ENCODE results near the gene EXTL2. TPM values are rescaled to one million over a fixed set of nuclear protein-coding genes. Genes with fewer than 3 reads are reported as not detected.

The EXTL2 gene
- total RNA-seq, 4 donors from 2014 or later = 1.4 to 7.4 (median 2.5) TPM

GRCh38 chr1:100927276-100927675, 32.6 kb upstream of the EXTL2 start:
- peak overlapping the region in 2 of 4 donors; percentile 13 to 17 for H3K27ac ChIP-seq
- TF ChIP-seq POLR2A (IDR thresholded peaks at IDR 0.05) (no peak), CTCF (IDR thresholded peaks at IDR 0.05) (no peak)
- WGBS, 2 donors = 35 to 42% methylated on average over 2 of the region's 2 CpGs
- peaks cover 0 to 29% (median 0%) of the 10 kb centered on the region in 3 donors for H3K36me3 ChIP-seq
- DNase-seq = no peak
- intact Hi-C loops (cut with DNase I) = loop anchor here (5.0 kb wide), 1 partner anchor 355 kb away; no protein-coding TSS in a partner anchor
- H3K27me3 ChIP-seq = no peaks in the 10 kb centered on the region
- H3K4me1 ChIP-seq = peaks cover 0 to 12% (median 0%) of the 10 kb centered on the region in 3 donors
- H3K9me3 ChIP-seq = no peaks in the 10 kb centered on the region
- no peak overlapping the region for H3K4me3 ChIP-seq

- TF ChIP-seq CTCF (IDR thresholded peaks at IDR 0.05) = no peak
- TF ChIP-seq POLR2A (IDR thresholded peaks at IDR 0.05) = no peak
- intact Hi-C loops (cut with DNase I) = loop anchor here (5.0 kb wide), 1 partner anchor 356 kb away; no protein-coding TSS in a partner anchor
Observed at GRCh38 chr1:100926240-100926639, 31.6 kb upstream of the EXTL2 start.

GRCh38 chr1:100924991-100925390, 30.3 kb upstream of the EXTL2 start:
- Histone ChIP-seq H3K27me3 (no peaks in the 10 kb centered on the region), H3K4me1 (peaks cover 0 to 12% (median 0%) of the 10 kb centered on the region in 3 donors), H3K4me3 (no peak overlapping the region), H3K36me3 (peaks cover 0 to 30% (median 0%) of the 10 kb centered on the region in 3 donors), H3K9me3 (no peaks in the 10 kb centered on the region), H3K27ac (no peak overlapping the region)
- intact Hi-C loops (cut with DNase I) = loop anchor here (5.0 kb wide), 2 partner anchors 312 to 357 kb away; partner anchors contain the start of gene S1PR1
- no peak for TF ChIP-seq CTCF (IDR thresholded peaks at IDR 0.05)
- no peak for TF ChIP-seq POLR2A (IDR thresholded peaks at IDR 0.05)
- WGBS, 2 donors = 89 to 90% methylated on average over 2 of the region's 2 CpGs
- DNase-seq = no peak

More at GRCh38 chr1:100926240-100926639, 31.6 kb upstream of the EXTL2 start:
- DNase-seq = no peak
- H3K27me3 ChIP-seq = no peaks in the 10 kb centered on the region
- H3K36me3 ChIP-seq = peaks cover 0 to 36% (median 0%) of the 10 kb centered on the region in 3 donors
- H3K27ac ChIP-seq = no peak overlapping the region
- 94 to 100% methylated on average over 2 of the region's 2 CpGs for WGBS, 2 donors
- H3K9me3 ChIP-seq = no peaks in the 10 kb centered on the region
- H3K4me1 ChIP-seq = peaks cover 0 to 12% (median 0%) of the 10 kb centered on the region in 3 donors
- no peak overlapping the region for H3K4me3 ChIP-seq

GRCh38 chr1:100924212-100924611, 29.6 kb upstream of the EXTL2 start:
- intact Hi-C loops (cut with DNase I) = loop anchor here (5.0 kb wide), 1 partner anchor 313 kb away; the partner anchor contains the start of gene S1PR1
- peaks cover 0 to 12% (median 0%) of the 10 kb centered on the region in 3 donors for H3K4me1 ChIP-seq
- no peak overlapping the region for H3K4me3 ChIP-seq
- H3K27ac ChIP-seq = no peak overlapping the region
- no peak for DNase-seq
- no peaks in the 10 kb centered on the region for H3K27me3 ChIP-seq
- H3K9me3 ChIP-seq = no peaks in the 10 kb centered on the region
- peaks cover 0 to 30% (median 0%) of the 10 kb centered on the region in 3 donors for H3K36me3 ChIP-seq
- TF ChIP-seq POLR2A (IDR thresholded peaks at IDR 0.05) (no peak), CTCF (IDR thresholded peaks at IDR 0.05) (no peak)

GRCh38 chr1:100921110-100921706, 26.6 kb upstream of the EXTL2 start:
- WGBS, 2 donors = 35 to 38% methylated on average over 3 of the region's 3 CpGs
- no peak for DNase-seq
- Histone ChIP-seq H3K4me3 (no peak overlapping the region), H3K4me1 (no peaks in the 10 kb centered on the region), H3K9me3 (no peaks in the 10 kb centered on the region), H3K27me3 (no peaks in the 10 kb centered on the region), H3K36me3 (peaks cover 0 to 56% (median 0%) of the 10 kb centered on the region in 3 donors), H3K27ac (no peak overlapping the region)
- TF ChIP-seq CTCF (IDR thresholded peaks at IDR 0.05) (peak; percentile 37 to 83 (median 72)), POLR2A (IDR thresholded peaks at IDR 0.05) (no peak)
- intact Hi-C loops (cut with DNase I) = loop anchor here (5.0 kb wide), 1 partner anchor 316 kb away; the partner anchor contains the start of gene S1PR1
